SJCRH30 (cell line): ENCODE measurements around the gene SHFL. TPM values are rescaled to one million over a fixed set of nuclear protein-coding genes. Genes with fewer than 3 reads are reported as not detected.

ENCODE experiments used
- DNase-seq, 2 experiments: peaks; one replicate each; pipeline ENCODE4 v3.0.0-alpha.2; 2015 to 2020
- H3K27ac ChIP-seq: fragments of 250-450 bp; sonication (Bioruptor Pico); 2 replicates; pipeline ENCODE4 v1.5.1; 2020; ENCODE audit warnings: mild to moderate bottlenecking, moderate library complexity
- H3K27me3 ChIP-seq: fragments of 250-450 bp; sonication (Bioruptor Pico); 2 replicates; pipeline ENCODE4 v1.5.1; 2020; ENCODE audit warnings: mild to moderate bottlenecking, moderate library complexity
- H3K36me3 ChIP-seq: fragments of 250-450 bp; sonication (Bioruptor Pico); 2 replicates; pipeline ENCODE4 v1.5.1; 2020; ENCODE audit warnings: mild to moderate bottlenecking, moderate library complexity
- H3K4me1 ChIP-seq: fragments of 250-450 bp; sonication (Bioruptor Pico); 2 replicates; pipeline ENCODE4 v1.5.1; 2020; ENCODE audit warnings: mild to moderate bottlenecking, moderate library complexity
- H3K4me3 ChIP-seq: fragments of 250-450 bp; sonication (Bioruptor Pico); 2 replicates; pipeline ENCODE4 v1.5.1; 2020; ENCODE audit warnings: mild to moderate bottlenecking, moderate library complexity
- H3K9me3 ChIP-seq: fragments of 250-450 bp; sonication (Bioruptor Pico); replicated peaks from 2 replicates; pipeline ENCODE4 v1.5.1; 2020; ENCODE audit warnings: mild to moderate bottlenecking, moderate library complexity
- total RNA-seq: library from RNA; depleted of rRNA; stranded (reverse); fragments of >200 nt; shearing (Covaris generic); gene quantifications from 2 replicates; pipeline ENCODE4 v1.2.3, GENCODE V29; 2014

The SHFL gene
- total RNA-seq, 1 experiment from 2014 or later, result not detected

- DNase-seq, result no peak
- Histone ChIP-seq H3K9me3 (no peaks in the 10 kb centered on the region), H3K36me3 (peaks cover 68% of the 10 kb centered on the region), H3K4me1 (0 out of 2 replicates have a peak, but pooled peaks cover 3% of the 10 kb centered on the region), H3K27me3 (no peaks in the 10 kb centered on the region), H3K4me3 (no peak within 1 kb of the TSS), H3K27ac (no peak within 1 kb of the TSS)
Observed at GRCh38 chr19:10111405-10111811, 25.3 kb downstream of the SHFL start, which contains the start of gene P2RY11. Gene P2RY11, plus strand, starts transcription at chr19:10111693. Its CDS starts 29 bp downstream, at chr19:10111722.

GRCh38 chr19:10112037-10112761 is 26.1 kb downstream of the SHFL start:
- H3K27me3 ChIP-seq, result no peaks in the 10 kb centered on the region
- no peak overlapping the region for H3K27ac ChIP-seq
- H3K4me1 ChIP-seq, result 0 out of 2 replicates have a peak, but pooled peaks cover 3% of the 10 kb centered on the region
- DNase-seq, result no peak
- H3K9me3 ChIP-seq, result no peaks in the 10 kb centered on the region
- H3K36me3 ChIP-seq, result peaks cover 74% of the 10 kb centered on the region
- no peak overlapping the region for H3K4me3 ChIP-seq

- peaks cover 74% of the 10 kb centered on the region for H3K36me3 ChIP-seq
- DNase-seq, result no peak
- no peaks in the 10 kb centered on the region for H3K27me3 ChIP-seq
- H3K4me1 ChIP-seq, result no peaks in the 10 kb centered on the region
- H3K27ac ChIP-seq, result no peak overlapping the region
- no peaks in the 10 kb centered on the region for H3K9me3 ChIP-seq
- no peak overlapping the region for H3K4me3 ChIP-seq
Observed at GRCh38 chr19:10112895-10113591, 26.9 kb downstream of the SHFL start.

- no peak overlapping the region for H3K4me3 ChIP-seq
- H3K27me3 ChIP-seq, result no peaks in the 10 kb centered on the region
- H3K27ac ChIP-seq, result no peak overlapping the region
- no peaks in the 10 kb centered on the region for H3K4me1 ChIP-seq
- DNase-seq, result no peak
- H3K36me3 ChIP-seq, result peaks cover 70% of the 10 kb centered on the region
- H3K9me3 ChIP-seq, result no peaks in the 10 kb centered on the region
Observed at GRCh38 chr19:10113592-10113963, 27.5 kb downstream of the SHFL start.

GRCh38 chr19:10113964-10114650 is 28.0 kb downstream of the SHFL start:
- no peak for DNase-seq
- peaks cover 69% of the 10 kb centered on the region for H3K36me3 ChIP-seq
- H3K4me3 ChIP-seq, result no peak overlapping the region
- no peaks in the 10 kb centered on the region for H3K4me1 ChIP-seq
- no peaks in the 10 kb centered on the region for H3K9me3 ChIP-seq
- no peak overlapping the region for H3K27ac ChIP-seq
- H3K27me3 ChIP-seq, result no peaks in the 10 kb centered on the region

GRCh38 chr19:10114651-10115391 is 28.7 kb downstream of the SHFL start:
- Histone ChIP-seq H3K4me3 (no peak overlapping the region), H3K27ac (no peak overlapping the region), H3K4me1 (no peaks in the 10 kb centered on the region), H3K27me3 (no peaks in the 10 kb centered on the region), H3K9me3 (no peaks in the 10 kb centered on the region), H3K36me3 (peaks cover 62% of the 10 kb centered on the region)
- DNase-seq, result peak in 1 of 2 experiments; percentile 20

- Histone ChIP-seq H3K4me3 (no peak overlapping the region), H3K36me3 (peaks cover 55% of the 10 kb centered on the region), H3K9me3 (no peaks in the 10 kb centered on the region), H3K27ac (no peak overlapping the region), H3K27me3 (no peaks in the 10 kb centered on the region), H3K4me1 (no peaks in the 10 kb centered on the region)
- no peak for DNase-seq
Observed at GRCh38 chr19:10115392-10116084, 29.4 kb downstream of the SHFL start.

GRCh38 chr19:10116085-10116865 is 30.2 kb downstream of the SHFL start:
- DNase-seq, result peak in 1 of 2 experiments; percentile 22
- Histone ChIP-seq H3K27me3 (no peaks in the 10 kb centered on the region), H3K4me3 (no peak overlapping the region), H3K27ac (no peak overlapping the region), H3K4me1 (no peaks in the 10 kb centered on the region), H3K36me3 (peaks cover 47% of the 10 kb centered on the region), H3K9me3 (no peaks in the 10 kb centered on the region)

- H3K4me3 ChIP-seq, result no peak overlapping the region
- H3K36me3 ChIP-seq, result peaks cover 42% of the 10 kb centered on the region
- no peaks in the 10 kb centered on the region for H3K27me3 ChIP-seq
- no peaks in the 10 kb centered on the region for H3K4me1 ChIP-seq
- H3K9me3 ChIP-seq, result no peaks in the 10 kb centered on the region
- DNase-seq, result no peak
- H3K27ac ChIP-seq, result no peak overlapping the region
Observed at GRCh38 chr19:10116866-10117616, 30.9 kb downstream of the SHFL start.

- H3K27ac ChIP-seq, result peak overlapping the region; percentile 69
- H3K36me3 ChIP-seq, result peaks cover 38% of the 10 kb centered on the region
Observed at GRCh38 chr19:10118960-10119359, 32.8 kb downstream of the SHFL start.

GRCh38 chr19:10120538-10121189 is 34.5 kb downstream of the SHFL start:
- no peak overlapping the region for H3K4me3 ChIP-seq
- H3K9me3 ChIP-seq, result no peaks in the 10 kb centered on the region
- no peak for DNase-seq
- H3K36me3 ChIP-seq, result peaks cover 25% of the 10 kb centered on the region
- H3K27ac ChIP-seq, result no peak overlapping the region
- no peaks in the 10 kb centered on the region for H3K27me3 ChIP-seq
- H3K4me1 ChIP-seq, result no peaks in the 10 kb centered on the region

More at GRCh38 chr19:10118960-10119359, 32.8 kb downstream of the SHFL start:
- DNase-seq, result no peak
- Histone ChIP-seq H3K9me3 (no peaks in the 10 kb centered on the region), H3K27me3 (no peaks in the 10 kb centered on the region), H3K4me1 (no peaks in the 10 kb centered on the region), H3K4me3 (peak overlapping the region; percentile 98)

GRCh38 chr19:10122045-10122444 is 35.9 kb downstream of the SHFL start:
- Histone ChIP-seq H3K4me1 (no peaks in the 10 kb centered on the region), H3K4me3 (no peak overlapping the region), H3K27me3 (no peaks in the 10 kb centered on the region), H3K9me3 (no peaks in the 10 kb centered on the region), H3K27ac (no peak overlapping the region), H3K36me3 (peaks cover 18% of the 10 kb centered on the region)
- no peak for DNase-seq
